Measurements from ENCODE around the gene S100A4.

S100A4 gene

GRCh38 chr1:153506386-153506785 is 39.2 kb downstream of the S100A4 start:
- no peak for DNase-seq

- DNase-seq: no peak
These were observed 40.0 kb downstream of the S100A4 start for GRCh38 chr1:153505576-153505975.

GRCh38 chr1:153503766-153504165 is 41.8 kb downstream of the S100A4 start:
- no peak for DNase-seq

GRCh38 chr1:153498746-153499145 is 46.9 kb downstream of the S100A4 start:
- DNase-seq: no peak

- no peak for DNase-seq
These were observed 50.1 kb downstream of the S100A4 start for GRCh38 chr1:153495536-153495935.

- DNase-seq: peak; percentile 74 to 92 (median 84)
These were observed 50.5 kb downstream of the S100A4 start for GRCh38 chr1:153494976-153495535.
